Activated B cell treated with CpG ODN at 0.5 μM for 24 hours (primary cell): Measurements from ENCODE around the gene MRNIP. TPM values are rescaled to one million over a fixed set of nuclear protein-coding genes. Genes with fewer than 3 reads are reported as not detected.

Experiments used
- ATAC-seq: fragments of 200-7000 bp; cut with Tn5 transposase; one replicate; pipeline ENCODE4 v1.10.0; 2021; ENCODE audit warnings: low read depth, mild to moderate bottlenecking, moderate library complexity
- CTCF ChIA-PET: fragments of 350-600 bp; sonication (Branson Sonifier 250); formaldehyde crosslinking; loops from one replicate; lab custom pipeline; 2021; ENCODE audit warnings: antibody characterized with exemption; lab: Charles Lee
- POLR2A ChIA-PET: fragments of 350-600 bp; sonication (Branson Sonifier 250); formaldehyde crosslinking; loops from one replicate; lab custom pipeline; 2021; ENCODE audit warnings: antibody characterized with exemption; lab: Charles Lee
- DNase-seq: peaks from one replicate; pipeline ENCODE4 v3.0.0; 2022
- H3K27ac Mint-ChIP-seq: one replicate; pipeline ENCODE4 v1.8.0; 2020; ENCODE audit warnings: mixed read lengths
- H3K27me3 Mint-ChIP-seq: one replicate; pipeline ENCODE4 v1.8.0; 2021; ENCODE audit warnings: mixed read lengths
- H3K36me3 Mint-ChIP-seq: one replicate; pipeline ENCODE4 v1.8.0; 2021; ENCODE audit warnings: low read depth, mixed read lengths
- H3K4me1 Mint-ChIP-seq: one replicate; pipeline ENCODE4 v1.8.0; 2021; ENCODE audit warnings: mixed read lengths
- H3K4me3 Mint-ChIP-seq: one replicate; pipeline ENCODE4 v1.8.0; 2020; ENCODE audit warnings: mild to moderate bottlenecking, mixed read lengths
- H3K9me3 Mint-ChIP-seq: one replicate; pipeline ENCODE4 v1.8.0; 2020; ENCODE audit warnings: mixed read lengths
- CTCF ChIP-seq: fragments of 200-600 bp; IDR thresholded peaks from one replicate; pipeline ENCODE4 v1.8.0; 2022; ENCODE audit warnings: antibody characterized with exemption, mild to moderate bottlenecking
- intact Hi-C: fragments of 100-400 bp; cut with micrococcal nuclease; formaldehyde crosslinking; loops from one replicate; pipeline ENCODE4 v1.15.1; 2024
- total RNA-seq: library from RNA; stranded (reverse); gene quantifications from 2 replicates; pipeline ENCODE4 v1.2.3, GENCODE V29; 2022

Gene MRNIP
- total RNA-seq, 1 donor from 2014 or later = 70.0 TPM

GRCh38 chr5:179880848-179881590 is 22.4 kb upstream of the MRNIP start:
- ChIA-PET CTCF (no interaction called here), POLR2A (no interaction called here)
- no peaks in the 10 kb centered on the region for H3K27me3 Mint-ChIP-seq
- H3K36me3 Mint-ChIP-seq = peaks cover 72% of the 10 kb centered on the region
- ATAC-seq (no peak), DNase-seq (no peak)
- TF ChIP-seq CTCF = no peak
- H3K9me3 Mint-ChIP-seq = peaks cover 9% of the 10 kb centered on the region
- intact Hi-C loops = no loop called here
- H3K27ac Mint-ChIP-seq = no peak overlapping the region
- H3K4me1 Mint-ChIP-seq = no peaks in the 10 kb centered on the region
- no peak overlapping the region for H3K4me3 Mint-ChIP-seq

DNA sequence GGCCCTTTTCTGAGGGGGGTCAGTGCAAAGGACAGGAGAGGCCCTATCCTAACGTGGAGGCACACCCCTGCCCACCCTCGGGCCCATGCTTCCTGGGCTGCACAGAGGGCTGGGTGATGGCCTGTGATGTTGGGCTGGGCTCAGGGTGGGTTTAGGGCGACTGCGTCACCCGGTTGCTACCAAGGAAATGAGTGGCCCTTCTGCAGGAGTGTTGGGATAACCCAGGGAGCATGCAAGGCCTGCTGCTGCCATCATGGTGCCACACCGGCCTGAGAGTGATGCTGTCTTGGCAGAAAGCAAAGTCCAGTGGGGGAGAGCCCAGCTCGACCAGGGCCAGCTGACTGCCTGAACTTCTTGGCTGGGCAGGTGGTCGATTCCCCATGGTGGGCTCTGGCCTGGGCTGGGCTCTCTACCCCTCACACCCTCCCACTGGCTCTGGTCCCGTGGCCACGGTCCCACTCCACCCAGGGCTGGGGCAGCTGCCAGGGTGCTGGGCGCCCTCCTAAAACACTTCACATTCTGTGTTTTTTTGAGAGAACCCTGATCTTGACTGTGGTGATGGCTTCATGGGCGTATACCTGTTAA is 21.5 kb upstream of the MRNIP start:
- POLR2A ChIA-PET = no interaction called here

DNA sequence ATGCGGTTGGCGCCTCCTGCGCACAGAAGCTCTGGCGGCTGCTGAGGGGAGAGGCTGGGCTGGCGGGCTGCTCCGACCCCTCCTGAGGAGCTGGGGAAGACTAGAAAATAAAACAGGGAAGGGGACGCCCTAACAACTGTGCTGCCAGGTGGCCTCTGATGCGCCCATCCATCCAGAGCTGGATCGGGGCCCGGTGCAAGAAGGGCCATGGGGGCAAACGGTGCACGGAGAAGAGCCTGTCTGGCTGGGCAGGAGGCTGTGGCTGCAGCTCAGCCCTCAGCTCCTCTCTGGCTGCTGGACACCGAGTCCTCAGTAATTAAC is 21.0 kb upstream of the MRNIP start:
- ATAC-seq (no peak), DNase-seq (no peak)
- intact Hi-C loops = no loop called here
- H3K27ac Mint-ChIP-seq = no peak overlapping the region
- POLR2A ChIA-PET = no interaction called here
- no peak for TF ChIP-seq CTCF
- no peaks in the 10 kb centered on the region for H3K27me3 Mint-ChIP-seq
- CTCF ChIA-PET = no interaction called here
- H3K9me3 Mint-ChIP-seq = peaks cover 8% of the 10 kb centered on the region
- no peaks in the 10 kb centered on the region for H3K4me1 Mint-ChIP-seq
- no peak overlapping the region for H3K4me3 Mint-ChIP-seq
- H3K36me3 Mint-ChIP-seq = peaks cover 71% of the 10 kb centered on the region

More for the DNA sequence above, 21.5 kb upstream of the MRNIP start:
- Mint-ChIP-seq H3K4me3 (no peak overlapping the region), H3K9me3 (peaks cover 9% of the 10 kb centered on the region), H3K27me3 (no peaks in the 10 kb centered on the region), H3K36me3 (peaks cover 70% of the 10 kb centered on the region), H3K4me1 (no peaks in the 10 kb centered on the region), H3K27ac (no peak overlapping the region)
- CTCF ChIA-PET = no interaction called here
- intact Hi-C loops = no loop called here
- ATAC-seq (no peak), DNase-seq (no peak)
- no peak for TF ChIP-seq CTCF

GRCh38 chr5:179879003-179879689 is 20.5 kb upstream of the MRNIP start:
- H3K27me3 Mint-ChIP-seq = no peaks in the 10 kb centered on the region

More at GRCh38 chr5:179879003-179879689, 20.5 kb upstream of the MRNIP start:
- Mint-ChIP-seq H3K4me1 (no peaks in the 10 kb centered on the region), H3K27ac (no peak overlapping the region), H3K4me3 (no peak overlapping the region), H3K9me3 (peaks cover 6% of the 10 kb centered on the region), H3K36me3 (peaks cover 71% of the 10 kb centered on the region)
- ChIA-PET POLR2A (no interaction called here), CTCF (no interaction called here)
- no peak for ATAC-seq
- no peak for DNase-seq
- intact Hi-C loops = no loop called here
- no peak for TF ChIP-seq CTCF
